Activated CD4-positive, alpha-beta T cell treated with anti-CD3 and anti-CD28 coated beads, Interleukin-2, amount 50 U/mL, for 16 hours (primary cell): ENCODE measurements around the gene UNK.
A peak's percentile ranks its signal among the peaks of the same experiment; 100 is the strongest.

Source experiments
- DNase-seq: peaks from one replicate; pipeline ENCODE4 v3.0.0-alpha.2; 2020

UNK gene

GRCh38 chr17:75822119-75822799 is 37.7 kb downstream of the UNK start:
- DNase-seq, result no peak

DNA sequence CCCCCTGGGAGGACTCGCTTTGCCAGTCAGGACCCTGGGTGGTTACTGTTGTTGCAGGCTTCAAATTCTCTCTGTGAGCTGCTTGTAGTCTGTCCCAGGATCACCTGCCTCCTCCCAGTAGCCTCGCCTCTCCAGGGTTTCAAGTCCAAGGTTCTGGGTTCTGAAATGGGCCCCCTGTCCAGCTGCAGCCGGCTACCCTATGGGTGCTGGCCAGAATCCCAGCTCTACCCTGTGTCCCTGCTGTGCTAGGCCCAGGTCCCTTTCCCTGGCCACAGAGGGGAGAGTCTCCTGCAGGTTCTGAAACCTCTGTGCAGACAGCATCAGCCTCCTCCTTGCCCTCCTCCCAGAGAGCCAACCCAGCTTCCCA is 38.2 kb downstream of the UNK start:
- no peak for DNase-seq

DNA sequence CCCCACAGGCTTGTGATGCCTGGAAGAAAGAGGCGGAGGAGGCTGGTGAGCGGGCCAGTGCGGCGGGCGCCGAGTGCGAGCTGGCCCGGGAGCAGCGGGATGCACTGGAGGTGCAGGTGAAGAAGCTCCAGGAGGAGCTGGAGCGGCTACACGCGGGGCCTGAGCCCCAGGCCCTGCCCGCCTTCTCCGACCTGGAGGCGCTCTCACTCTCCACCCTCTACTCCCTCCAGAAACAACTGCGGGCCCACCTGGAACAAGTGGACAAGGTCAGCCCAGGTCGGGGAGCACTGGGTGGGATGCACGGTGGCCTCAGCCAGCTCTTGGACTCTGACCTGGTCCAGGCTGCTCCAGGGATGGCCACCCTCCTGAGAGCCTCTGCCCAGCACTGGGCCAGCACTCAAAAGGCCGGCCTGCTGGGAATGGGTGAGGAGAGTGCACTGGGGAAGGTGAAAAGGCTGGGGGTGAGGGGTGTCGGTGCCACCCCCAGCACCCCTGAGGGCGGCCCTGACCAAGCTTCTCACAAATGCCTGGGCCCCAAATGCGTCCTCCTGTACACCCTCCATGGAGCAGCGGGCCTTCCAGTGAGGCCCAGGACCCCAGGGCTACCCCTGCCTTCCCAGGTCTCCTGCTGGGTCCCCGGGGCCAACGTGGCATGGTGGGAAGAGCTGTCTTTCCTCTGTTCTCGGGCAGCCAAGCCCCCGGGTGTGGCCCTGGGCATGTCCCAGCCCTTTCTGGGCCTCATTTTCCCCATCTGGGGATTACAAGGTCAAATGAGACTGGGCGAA is 38.8 kb downstream of the UNK start:
- no peak for DNase-seq

GRCh38 chr17:75824050-75824552 is 39.5 kb downstream of the UNK start:
- DNase-seq, result no peak

DNA sequence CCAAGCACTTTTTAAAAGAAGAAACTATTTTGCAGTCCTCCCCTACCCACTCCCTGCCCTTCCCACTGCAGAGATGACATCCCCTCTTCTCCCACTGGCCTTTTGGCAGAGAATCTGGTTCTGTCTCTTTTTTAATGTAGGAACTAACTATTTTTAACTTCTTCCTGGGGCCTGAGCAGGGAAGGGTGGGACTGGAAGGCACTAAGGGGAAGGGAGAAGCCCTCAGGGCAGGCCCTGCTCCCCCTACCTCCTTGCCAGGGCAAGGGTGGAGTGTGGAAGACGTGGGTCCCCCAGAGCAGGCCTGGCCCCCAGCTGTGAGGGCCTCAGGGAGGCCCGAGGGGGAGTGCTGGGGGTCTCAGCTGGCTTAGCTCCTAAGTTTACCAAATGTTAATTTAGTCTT is 40.1 kb downstream of the UNK start:
- no peak for DNase-seq

- no peak for DNase-seq
These were observed 40.5 kb downstream of the UNK start for GRCh38 chr17:75825149-75825552.

DNA sequence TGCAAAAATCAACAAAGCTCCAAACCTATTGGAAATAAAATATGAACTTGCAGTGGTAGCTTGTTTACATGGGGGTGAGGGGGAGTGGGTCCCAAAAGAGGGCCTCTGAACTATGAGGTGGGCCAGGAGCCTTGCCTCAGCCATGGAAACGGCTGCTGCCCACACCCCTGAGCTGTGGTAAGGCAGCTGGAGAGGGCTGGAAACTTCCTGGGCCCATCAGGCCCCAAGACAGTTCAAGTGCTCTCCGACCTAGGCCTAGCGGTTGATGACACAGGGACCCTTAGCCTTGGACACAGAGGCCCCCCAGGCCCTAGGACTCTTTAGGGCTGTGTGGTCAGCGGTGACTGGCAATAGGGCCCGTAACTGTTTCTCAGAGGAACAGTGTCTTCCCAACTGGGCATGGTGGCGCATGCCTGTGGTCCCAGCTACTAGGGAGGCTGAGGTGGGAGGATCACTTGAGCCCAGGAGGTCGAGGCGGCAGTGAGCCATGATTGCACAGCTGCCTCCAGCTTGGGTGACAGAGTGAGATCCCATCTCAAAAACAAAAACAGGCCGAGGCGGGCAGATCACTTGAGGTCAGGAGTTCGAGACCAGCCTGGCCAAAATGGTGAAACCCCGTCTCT is 41.3 kb downstream of the UNK start:
- no peak for DNase-seq

GRCh38 chr17:75826561-75827307 is 42.1 kb downstream of the UNK start:
- no peak for DNase-seq

DNA sequence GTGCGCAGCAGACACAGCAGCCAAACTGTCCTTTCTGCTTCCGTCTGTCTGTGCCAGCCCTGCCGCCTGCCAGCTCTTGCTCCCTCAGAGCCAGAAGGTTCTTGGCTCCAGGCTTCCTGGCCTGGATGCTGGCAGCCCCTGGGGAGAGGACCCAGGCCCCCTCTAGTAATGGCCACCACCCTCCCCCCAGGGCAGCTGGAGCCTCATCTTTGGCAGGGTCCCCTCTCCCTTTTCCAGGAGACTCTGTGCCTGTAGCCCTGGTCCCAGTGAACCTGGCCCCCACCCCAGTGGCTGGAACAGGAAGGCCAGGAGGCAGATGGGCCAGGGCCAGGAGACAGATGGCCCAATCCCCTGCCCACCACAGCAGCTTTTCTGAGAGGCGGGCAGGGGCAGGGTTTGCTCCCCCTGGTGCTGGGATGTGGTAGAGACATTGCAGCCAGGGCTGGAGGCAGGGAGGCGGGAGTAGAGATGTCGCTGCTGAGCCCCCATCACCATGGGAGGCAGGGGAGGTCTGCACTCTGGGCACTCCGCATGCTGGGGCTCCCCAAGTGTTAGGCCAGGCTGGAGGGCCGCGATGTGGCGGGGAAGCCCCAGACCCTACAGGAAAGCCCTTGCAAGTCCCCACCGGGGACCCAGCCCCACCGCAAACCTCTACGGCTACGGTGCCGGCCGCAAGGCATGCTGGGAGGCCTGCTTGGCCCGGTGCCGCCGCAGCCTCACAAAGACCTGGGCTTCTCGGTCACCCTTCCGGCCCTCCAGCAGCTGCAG is 42.9 kb downstream of the UNK start:
- peak; percentile 63 for DNase-seq

- DNase-seq, result no peak
These were observed 43.4 kb downstream of the UNK start for GRCh38 chr17:75828076-75828400.

DNA sequence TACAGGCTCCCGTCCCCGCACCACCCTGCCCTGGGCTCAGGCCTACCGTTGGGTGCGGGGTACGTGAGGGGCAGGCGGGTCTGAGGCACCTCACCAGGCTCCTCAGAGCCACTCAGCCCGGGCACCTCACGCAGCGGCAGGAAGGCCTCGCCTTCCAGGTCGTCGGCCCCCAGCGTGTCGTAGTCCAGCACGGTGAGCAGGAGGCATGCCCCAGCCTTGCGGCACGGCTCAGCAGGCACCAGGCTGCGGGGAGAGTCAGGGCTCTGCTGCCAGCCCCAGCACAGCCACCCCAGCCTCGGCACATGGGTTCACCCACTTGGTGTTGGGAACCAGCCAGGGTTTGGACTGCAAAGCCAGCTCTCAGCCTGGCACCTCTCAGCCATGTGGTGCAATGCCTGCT is 44.1 kb downstream of the UNK start:
- no peak for DNase-seq

DNA sequence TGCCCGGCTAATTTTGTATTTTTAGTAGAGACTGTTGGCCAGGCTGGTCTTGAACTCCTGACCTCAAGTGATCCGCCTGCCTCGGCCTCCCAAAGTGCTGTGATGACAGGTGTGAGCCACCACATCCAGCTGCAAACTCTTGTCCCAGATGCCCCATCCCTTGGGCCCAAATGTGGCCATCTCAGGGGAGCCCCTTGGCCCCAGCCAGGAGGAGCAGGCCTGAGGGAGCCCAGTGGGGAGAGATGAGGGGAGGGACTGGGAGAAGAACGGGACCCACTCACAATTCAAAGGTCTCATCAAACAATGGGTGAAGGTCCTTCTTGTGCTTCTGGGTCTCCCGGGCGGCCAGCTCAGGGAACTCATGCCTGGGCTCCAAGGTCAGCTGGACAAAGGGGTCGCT is 45.1 kb downstream of the UNK start:
- DNase-seq, result no peak

GRCh38 chr17:75830164-75831031 is 45.8 kb downstream of the UNK start:
- DNase-seq, result peak; percentile 25

GRCh38 chr17:75831032-75831571 is 46.5 kb downstream of the UNK start:
- no peak for DNase-seq

DNA sequence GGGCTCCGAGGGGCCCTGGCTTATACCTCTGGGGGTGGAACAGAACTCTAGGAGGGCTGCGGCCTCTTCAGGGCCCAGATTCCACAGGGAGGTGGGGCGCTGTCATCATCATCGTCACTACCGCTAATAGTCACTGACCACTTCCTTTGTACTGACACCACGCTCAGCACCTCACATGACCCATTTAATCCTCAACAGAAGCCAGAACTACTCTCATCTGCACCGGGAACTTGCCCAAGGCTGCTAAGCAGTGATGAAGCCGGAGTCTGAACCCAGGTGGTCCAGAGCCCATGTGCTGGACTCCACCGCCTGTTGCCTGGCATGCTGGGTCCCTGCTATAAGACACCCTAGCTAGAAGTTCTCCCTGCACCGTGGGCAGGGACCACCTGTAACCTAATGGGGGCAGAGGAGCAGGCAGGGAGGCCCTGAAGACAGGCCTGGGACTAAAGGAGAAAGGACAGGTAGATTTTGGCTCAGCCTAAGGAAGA is 47.6 kb downstream of the UNK start:
- peak; percentile 59 for DNase-seq

- peak; percentile 39 for DNase-seq
These were observed 48.2 kb downstream of the UNK start for GRCh38 chr17:75832652-75833400.

GRCh38 chr17:75834279-75834920 is 49.8 kb downstream of the UNK start:
- no peak for DNase-seq

DNA sequence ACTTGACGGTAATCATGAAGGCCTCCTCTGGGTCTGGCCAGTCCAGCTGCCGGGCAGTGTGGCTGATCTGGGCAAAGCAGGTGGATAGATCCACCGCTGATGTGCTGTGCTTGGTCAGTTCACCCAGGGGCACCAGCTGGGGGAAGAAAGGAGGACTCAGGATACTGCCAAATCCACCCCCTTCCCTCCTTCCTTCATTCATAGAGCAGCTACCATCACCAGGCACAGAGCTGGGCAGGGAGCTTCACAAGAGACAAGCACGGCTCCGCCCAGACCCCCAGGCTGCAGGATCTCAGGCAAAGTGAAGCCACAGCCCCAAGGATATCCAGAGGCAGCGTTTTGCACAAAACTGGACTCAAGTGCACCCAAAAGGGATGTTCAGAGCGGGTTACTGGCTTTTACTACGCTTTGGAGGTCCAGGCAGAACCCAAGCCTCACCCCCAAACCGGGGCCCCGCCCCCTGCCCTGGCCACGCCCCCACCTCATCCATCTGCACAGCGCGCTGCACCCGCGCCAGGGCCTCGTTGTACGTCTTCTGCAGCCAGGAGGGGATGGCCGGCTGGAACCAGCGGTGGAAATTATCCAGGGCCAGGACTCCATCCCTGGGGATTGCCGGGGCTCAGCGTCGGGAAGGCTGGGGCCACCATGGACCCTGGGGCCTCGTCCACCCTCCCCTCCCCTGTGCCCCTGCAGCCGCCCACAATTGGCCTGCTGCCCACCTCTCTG is 50.5 kb downstream of the UNK start:
- no peak for DNase-seq

GRCh38 chr17:75835654-75835987 is 51.0 kb downstream of the UNK start:
- no peak for DNase-seq
